NCI-H345 treated with DMSO at 0.1 percent for 48 hours (cell line): ENCODE data around the gene KCTD13.
"Not testable (repeated sequence)": the region's sequence is repeated elsewhere in the genome, so short reads cannot be mapped to it uniquely, and the experiment has no call there.

Experiments
- DNase-seq: peaks from one replicate; lab custom pipeline; 2025; ENCODE audit not compliant: unreplicated experiment; lab: John Stamatoyannopoulos, UW

KCTD13 gene

DNA sequence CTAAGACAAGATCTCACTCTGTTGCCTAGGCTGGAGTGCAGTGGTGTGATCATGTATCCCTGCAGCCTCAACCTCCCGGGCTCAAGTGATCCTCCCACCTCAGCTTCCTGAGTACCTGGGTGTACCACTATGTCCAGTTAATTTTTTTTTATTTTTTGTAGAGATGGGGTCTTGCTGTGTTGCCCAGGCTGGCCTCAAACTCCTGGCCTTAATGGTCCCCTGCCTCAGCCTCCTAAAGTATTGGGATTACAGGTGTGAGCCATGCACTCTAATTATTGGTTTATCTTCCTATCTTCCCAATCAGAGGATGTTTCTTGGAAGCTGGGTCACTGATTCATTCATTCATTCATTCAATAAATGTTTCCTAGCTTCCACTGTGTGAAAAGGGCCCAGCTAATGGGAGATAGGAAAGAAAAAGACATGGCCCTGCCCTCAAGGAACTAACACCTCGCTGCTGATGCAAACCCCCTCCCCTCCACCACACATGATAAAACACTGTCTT, 17.3 kb downstream of the KCTD13 start:
- DNase-seq: no peak

DNA sequence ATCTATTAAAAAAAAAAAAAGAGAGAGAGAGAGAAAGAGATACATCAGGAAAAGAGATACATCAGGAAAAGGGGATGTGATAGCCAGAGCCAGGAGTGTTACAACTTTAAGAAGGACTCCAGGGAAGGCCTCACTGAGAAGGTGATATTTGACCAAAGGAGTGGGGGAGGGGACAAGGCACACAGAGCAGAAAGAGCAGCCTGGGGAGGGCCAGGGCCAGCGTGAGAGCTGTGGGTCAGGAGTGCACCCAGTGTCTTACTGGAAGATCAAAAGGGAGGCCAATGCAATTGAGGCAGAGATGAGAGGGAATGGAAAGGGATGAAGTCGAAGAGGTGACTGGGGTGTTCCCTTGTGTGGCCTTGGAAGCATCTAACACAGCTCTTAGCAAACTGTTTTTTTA, 18.1 kb downstream of the KCTD13 start:
- no peak for DNase-seq

GRCh38 chr16:29906520-29907244, 19.3 kb downstream of the KCTD13 start:
- no peak for DNase-seq

DNA sequence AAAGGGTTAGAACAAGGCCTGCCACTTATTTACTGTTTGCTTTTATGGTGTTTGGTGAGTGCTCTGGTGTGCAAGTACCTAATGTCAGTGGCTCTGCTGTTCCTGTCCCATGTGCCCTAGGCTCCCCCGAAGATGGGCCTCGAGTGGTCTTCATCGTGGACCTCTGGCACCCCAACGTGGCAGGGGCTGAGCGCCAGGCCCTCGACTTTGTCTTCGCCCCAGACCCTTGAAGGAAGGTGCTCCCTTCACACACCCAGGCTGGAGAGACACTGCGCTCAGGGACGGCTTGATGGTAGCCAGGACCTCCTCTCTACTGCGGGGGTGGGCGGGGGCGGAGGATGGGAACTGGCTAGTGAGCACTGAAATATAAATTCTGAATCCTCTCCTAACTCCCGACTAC, 20.4 kb downstream of the KCTD13 start:
- DNase-seq: no peak

DNA sequence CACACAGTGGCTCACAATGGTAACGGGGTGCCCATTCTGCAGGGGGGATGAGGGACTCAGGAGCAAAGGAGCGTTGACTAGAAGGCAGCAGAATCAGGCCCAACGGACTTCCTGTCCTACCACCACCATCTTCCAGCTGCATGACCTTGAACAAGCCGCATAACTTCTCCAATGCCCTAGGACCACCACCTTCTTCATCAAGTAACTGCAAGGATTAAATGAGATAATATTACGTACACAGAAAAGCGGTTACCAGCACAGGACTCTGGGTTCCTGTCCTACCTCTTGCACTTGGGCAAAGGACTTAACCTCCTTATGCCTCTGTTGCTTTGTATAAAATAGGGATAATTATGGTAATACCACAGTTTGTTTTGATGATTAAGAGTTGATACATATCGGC, 21.1 kb downstream of the KCTD13 start:
- no peak for DNase-seq

- DNase-seq: no peak
Observed at GRCh38 chr16:29903590-29903989, 22.4 kb downstream of the KCTD13 start.

DNA sequence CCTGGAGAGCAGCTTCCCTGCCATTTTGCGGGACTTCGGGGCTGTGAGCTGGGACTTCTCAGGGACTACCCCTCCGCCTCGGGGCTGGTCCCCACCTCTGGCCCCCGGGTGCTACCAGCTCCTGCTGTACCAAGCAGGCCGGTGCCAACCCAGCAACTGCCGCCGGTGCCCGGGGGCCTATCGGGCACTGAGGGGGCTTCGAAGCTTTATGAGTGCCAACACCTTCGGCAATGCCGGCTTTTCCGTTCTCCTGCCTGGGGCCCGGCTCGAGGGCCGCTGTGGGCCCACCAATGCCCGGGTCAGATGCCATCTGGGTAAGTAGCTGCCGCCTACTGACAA, 24.4 kb downstream of the KCTD13 start:
- no peak for DNase-seq

GRCh38 chr16:29900888-29901606, 25.0 kb downstream of the KCTD13 start:
- no peak for DNase-seq

GRCh38 chr16:29900102-29900887, 25.7 kb downstream of the KCTD13 start, which contains the start of gene ASPHD1:
ASPHD1 (plus strand) TSS chr16:29900488; CDS start chr16:29900972, 484 bp downstream.
- peak; percentile 59 for DNase-seq

DNA sequence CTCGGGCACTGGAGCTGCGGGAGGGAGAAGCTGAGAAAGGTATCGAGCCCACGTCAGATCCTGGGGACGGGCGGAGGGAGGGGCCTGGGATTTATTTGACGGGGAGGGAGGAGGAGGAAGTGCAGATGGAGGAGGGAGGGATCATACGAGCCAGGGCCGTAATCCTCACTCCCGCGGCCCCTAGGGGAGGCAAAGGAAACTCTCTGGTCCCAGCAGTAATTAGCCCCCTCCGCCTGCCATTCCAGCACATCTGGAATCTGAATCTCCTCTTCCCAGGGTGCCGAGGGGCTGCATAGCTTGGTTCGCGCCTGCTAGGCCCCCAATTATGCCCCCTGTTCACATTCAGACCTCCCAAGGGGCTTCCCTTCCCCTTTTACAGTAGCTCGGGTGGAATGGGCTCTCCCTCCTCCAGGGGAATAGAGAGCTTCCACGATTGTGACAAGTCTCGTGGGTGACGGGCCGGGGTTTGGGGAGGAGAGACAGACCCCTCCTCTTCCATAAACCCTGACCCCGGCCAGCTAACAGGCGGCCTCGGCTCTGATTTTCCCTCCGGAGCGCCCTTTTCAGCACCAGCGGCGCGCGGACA, 26.4 kb downstream of the KCTD13 start, which contains the start of gene SEZ6L2:
SEZ6L2 (minus strand) TSS at position 35 of the 586 bp plus-strand sequence. CDS start 531 bp downstream, outside the sequence.
- DNase-seq: peak; percentile 97

DNA sequence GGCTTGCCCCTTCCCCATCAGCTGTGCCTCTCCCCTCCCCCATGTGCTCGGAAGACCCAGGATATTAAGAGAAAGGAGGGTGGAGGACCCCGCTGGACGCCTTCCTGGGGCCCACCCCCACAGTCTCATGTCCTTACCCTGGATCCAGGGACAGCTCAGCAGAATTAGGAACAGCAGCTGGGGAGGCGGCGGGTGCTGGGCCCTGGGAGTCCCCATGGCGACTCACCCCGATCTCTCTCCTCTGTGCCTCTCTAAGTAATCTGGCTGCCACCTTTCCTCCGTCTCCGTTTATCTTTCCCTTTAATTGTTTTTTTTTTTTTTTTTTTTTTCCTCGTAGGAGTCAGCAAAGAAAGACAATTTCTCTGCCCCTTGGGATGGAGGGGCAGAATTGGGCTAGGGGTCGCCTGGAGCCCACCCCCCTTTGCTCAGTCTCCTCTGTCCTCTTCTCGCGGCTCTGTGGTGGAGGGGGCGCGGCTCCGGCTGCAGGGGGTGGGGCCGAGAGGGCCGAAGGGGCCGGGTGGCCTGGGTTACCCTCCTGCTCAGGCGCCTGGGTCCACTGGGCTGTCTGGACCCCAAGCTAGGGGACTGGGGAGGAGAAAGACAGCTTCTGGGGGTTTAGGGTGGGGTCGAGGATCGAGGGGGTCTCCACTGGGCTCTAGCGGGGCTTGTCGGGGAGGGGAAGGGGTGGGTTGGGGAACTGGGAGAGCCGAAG, 27.1 kb downstream of the KCTD13 start:
- DNase-seq: peak; percentile 85

DNA sequence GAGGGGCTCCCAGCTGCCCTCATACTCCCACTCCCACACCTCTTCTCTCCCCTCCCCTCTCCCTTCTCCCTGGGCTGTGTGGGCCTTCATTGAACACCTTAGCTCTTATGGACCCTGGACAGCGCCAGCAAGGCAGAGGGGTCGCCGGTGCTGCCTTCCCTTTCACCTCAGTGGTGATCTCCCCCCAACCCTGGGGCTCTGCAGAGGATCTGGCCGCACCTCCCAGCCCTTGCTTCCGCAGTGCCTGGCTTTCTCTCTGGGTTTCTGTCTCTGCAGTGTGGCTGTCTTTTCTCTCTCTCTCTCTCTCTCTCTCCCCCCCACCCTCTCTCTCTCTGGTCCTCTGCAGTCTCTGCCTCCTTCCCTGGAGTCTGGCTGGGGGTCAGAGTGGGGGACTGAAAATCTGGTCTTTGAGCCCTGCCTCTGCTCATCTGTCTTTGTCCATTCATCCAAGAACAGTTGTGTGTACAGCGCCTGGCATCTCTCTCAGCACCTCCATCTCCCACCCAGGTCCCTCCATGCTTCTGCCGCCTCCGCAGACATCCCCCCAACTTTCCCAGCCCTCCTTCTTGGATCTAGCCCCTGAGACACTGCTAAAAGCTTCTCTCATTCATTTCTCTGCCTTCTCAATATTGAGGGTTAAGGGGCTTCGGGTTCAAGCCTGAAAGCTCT, 27.8 kb downstream of the KCTD13 start:
- DNase-seq: no peak

GRCh38 chr16:29897333-29897732, 28.7 kb downstream of the KCTD13 start:
- no peak for DNase-seq

DNA sequence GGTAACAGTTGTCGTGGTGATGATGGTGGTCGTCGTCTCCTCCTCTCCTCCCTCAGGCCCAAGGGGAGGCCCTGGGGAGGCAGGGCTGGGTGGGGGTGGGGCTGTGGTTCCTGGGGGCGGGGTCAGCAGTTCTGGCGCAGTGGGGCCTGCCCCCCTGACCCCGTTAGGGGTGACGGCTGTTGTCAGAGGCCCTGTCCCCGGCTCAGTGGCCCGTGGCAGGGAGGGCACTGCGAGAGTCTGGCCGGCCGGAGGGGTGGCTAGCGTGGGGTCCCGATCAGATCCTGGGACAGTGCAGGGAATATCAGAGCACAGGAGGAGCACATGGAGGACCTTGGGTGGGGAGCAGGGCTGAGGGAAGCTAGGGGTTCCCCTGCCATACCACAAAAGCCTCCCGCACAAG, 29.2 kb downstream of the KCTD13 start:
- DNase-seq: no peak

DNA sequence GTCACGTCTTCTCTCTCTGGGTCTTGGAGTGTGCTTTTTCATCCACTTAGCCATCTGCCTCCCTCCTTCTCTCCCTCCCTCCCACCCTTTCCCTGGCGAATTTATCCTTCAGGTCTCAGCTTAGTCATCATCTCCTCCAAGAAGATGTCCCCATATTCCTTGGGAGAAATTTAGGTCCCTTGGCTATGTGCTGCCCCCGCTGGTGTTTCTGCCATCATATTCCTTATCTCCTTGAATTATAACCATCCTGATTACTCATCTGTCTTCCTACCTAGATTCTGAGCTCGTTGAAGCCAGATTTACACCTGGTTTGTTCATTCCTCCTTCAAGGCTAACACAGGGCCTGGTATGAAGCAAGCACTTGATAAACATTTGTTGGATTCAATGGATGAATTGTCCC, 31.7 kb downstream of the KCTD13 start:
- no peak for DNase-seq

DNA sequence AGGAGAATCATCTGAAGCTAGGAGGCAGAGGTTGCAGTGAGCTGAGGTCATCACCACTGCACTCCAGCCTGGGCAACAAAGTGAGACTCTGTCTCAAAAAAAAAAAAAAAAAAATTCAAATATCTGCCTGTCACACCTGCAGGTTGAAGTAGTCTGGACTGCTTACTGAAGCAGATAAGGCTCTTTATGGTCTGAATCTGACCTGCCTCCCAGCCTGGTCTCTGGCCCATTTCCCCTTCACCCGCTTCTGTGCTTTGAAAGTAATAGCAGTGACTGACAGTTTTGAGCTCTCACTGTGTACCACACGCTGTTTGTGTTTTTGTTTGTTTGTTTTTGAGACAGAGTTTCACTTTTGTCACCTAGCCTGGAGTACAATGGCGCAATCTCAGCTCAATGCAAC, 32.5 kb downstream of the KCTD13 start:
- DNase-seq: no peak

DNA sequence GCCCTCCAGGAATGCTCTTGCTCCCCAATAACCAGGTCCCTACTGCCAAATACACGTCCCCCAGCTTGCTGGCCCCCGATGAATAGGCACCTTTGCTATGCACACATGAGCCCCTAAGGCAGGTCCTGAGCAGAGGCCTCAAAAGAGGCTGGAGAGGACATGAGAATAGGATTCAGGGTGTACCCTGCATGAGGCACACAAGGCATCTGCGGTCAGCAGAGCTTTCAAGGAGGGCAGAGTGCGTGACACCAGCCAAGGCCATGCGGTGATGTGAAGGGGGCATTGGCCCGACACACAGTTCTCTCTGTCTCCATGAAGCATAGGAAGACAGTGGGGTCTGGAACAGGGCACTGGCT, 33.6 kb downstream of the KCTD13 start:
- no peak for DNase-seq

DNA sequence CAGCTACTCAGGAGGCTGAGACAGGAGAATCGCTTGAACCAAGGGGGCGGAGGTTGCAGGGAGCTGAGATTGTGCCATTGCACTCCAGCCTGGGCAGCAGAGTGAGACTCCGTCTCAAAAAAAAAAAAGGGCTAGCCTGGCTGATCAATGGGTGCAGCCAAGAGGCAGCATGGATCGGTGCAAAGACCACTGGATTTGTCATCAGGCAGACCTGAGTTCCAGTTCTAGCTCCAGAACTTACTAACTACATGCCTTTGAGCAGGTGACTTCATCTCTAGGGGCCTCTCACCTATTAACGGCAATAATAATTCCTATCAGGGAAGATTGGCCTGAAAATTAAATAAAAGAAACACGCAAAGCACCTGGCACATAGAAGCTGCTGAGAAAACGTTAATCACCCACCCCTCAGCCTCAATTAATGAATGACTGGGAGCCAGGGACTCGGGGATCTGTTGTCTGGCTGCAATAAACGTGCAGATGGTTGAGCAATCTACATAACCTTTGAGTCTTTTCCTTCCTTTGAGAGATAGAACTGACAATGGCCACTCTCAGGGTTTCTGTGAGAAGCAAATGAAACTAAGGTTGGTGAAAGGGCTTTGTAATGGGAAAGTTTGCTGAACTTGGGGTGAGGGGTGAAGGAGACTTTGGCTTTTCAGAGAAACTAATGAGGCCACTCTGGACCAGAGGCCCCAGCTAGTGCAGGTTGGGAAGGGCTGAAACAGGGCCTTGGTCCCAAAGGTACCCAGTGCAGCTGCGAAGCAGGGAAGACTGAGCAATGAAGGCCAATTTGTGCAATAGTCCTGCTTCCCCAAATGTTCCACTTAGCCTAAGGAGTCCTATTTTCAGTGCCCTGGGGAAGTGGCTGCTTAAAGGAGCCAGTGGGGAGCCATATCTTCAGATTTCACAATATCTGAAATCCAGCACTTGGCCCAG, 34.2 kb downstream of the KCTD13 start:
- no peak for DNase-seq

DNA sequence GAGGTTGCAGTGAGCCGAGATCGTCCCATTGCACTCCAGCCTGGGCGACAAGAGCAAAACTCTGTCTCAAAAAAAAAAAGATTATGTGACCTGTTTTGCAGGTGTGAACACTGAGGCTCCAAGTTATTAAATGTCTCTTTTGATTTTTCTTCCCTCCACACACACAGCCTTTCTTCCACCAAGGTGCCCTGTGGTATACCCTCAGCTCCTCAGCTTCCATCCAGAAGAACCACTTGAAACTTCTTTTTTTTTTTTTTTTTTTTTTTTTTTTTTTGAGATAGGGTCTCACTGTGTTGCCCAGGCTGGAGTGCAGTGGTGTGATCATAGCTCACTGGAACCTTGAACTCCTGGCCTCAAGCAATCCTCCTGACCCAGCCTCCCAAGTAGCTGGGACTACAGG, 36.7 kb downstream of the KCTD13 start:
- DNase-seq: not testable (repeated sequence)
